ENCODE measurements around the gene TPGS1.

- TF ChIP-seq EZH2 (IDR thresholded peaks at IDR 0.05; ENCODE audit: low read depth): no peak
- TF ChIP-seq, protein P1, sequence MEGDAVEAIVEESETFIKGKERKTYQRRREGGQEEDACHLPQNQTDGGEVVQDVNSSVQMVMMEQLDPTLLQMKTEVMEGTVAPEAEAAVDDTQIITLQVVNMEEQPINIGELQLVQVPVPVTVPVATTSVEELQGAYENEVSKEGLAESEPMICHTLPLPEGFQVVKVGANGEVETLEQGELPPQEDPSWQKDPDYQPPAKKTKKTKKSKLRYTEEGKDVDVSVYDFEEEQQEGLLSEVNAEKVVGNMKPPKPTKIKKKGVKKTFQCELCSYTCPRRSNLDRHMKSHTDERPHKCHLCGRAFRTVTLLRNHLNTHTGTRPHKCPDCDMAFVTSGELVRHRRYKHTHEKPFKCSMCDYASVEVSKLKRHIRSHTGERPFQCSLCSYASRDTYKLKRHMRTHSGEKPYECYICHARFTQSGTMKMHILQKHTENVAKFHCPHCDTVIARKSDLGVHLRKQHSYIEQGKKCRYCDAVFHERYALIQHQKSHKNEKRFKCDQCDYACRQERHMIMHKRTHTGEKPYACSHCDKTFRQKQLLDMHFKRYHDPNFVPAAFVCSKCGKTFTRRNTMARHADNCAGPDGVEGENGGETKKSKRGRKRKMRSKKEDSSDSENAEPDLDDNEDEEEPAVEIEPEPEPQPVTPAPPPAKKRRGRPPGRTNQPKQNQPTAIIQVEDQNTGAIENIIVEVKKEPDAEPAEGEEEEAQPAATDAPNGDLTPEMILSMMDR (conservative IDR thresholded peaks at IDR 0.05): no peak
Observed at GRCh38 chr19:478976-479375, 28.3 kb upstream of the TPGS1 start.

Data from PC-9 (cell line).